Measurements from ENCODE around the gene RPA3.

RPA3 gene

GRCh38 chr7:7720750-7721621, 2.6 kb upstream of the RPA3 start:
- no peak for TF ChIP-seq POLR2A (IDR thresholded peaks at IDR 0.05; ENCODE audit: extremely low read depth, insufficient read length)
- no peak for TF ChIP-seq CTCF (IDR thresholded peaks at IDR 0.05; ENCODE audit: low read depth, low read length)
- TF ChIP-seq MYC (IDR thresholded peaks at IDR 0.05; ENCODE audit: low read depth, low read length): no peak
- TF ChIP-seq MAX (IDR thresholded peaks at IDR 0.05; ENCODE audit: low read depth, low read length): no peak
- no peak for DNase-seq (ENCODE audit: low read depth)
- no peak overlapping the region for H3K4me3 ChIP-seq (ENCODE audit: low read depth, low read length)

GRCh38 chr7:7720193-7720592, 1.8 kb upstream of the RPA3 start:
- no peak overlapping the region for H3K4me3 ChIP-seq (ENCODE audit: low read depth, low read length)
- no peak for DNase-seq (ENCODE audit: low read depth)
- no peak for TF ChIP-seq MYC (IDR thresholded peaks at IDR 0.05; ENCODE audit: low read depth, low read length)
- TF ChIP-seq POLR2A (IDR thresholded peaks at IDR 0.05; ENCODE audit: extremely low read depth, insufficient read length): no peak
- no peak for TF ChIP-seq CTCF (IDR thresholded peaks at IDR 0.05; ENCODE audit: low read depth, low read length)
- TF ChIP-seq MAX (IDR thresholded peaks at IDR 0.05; ENCODE audit: low read depth, low read length): no peak

- no peak for TF ChIP-seq CTCF (IDR thresholded peaks at IDR 0.05; ENCODE audit: low read depth, low read length)
- TF ChIP-seq POLR2A (IDR thresholded peaks at IDR 0.05; ENCODE audit: extremely low read depth, insufficient read length): no peak
- TF ChIP-seq MYC (IDR thresholded peaks at IDR 0.05; ENCODE audit: low read depth, low read length): peak; percentile 98
- TF ChIP-seq MAX (IDR thresholded peaks at IDR 0.05; ENCODE audit: low read depth, low read length): peak; percentile 98
- H3K4me3 ChIP-seq (ENCODE audit: low read depth, low read length): no peak overlapping the region
- peak; percentile 70 for DNase-seq (ENCODE audit: low read depth)
Measured at GRCh38 chr7:7719236-7719635, 829 bp upstream of the RPA3 start.

GRCh38 chr7:7713730-7714129, 4.7 kb downstream of the RPA3 start:
- TF ChIP-seq MAX (IDR thresholded peaks at IDR 0.05; ENCODE audit: low read depth, low read length): no peak
- no peak for TF ChIP-seq POLR2A (IDR thresholded peaks at IDR 0.05; ENCODE audit: extremely low read depth, insufficient read length)
- no peak for TF ChIP-seq CTCF (IDR thresholded peaks at IDR 0.05; ENCODE audit: low read depth, low read length)
- TF ChIP-seq MYC (IDR thresholded peaks at IDR 0.05; ENCODE audit: low read depth, low read length): no peak
- H3K4me3 ChIP-seq (ENCODE audit: low read depth, low read length): no peak overlapping the region
- DNase-seq (ENCODE audit: low read depth): no peak

GRCh38 chr7:7710469-7710868, 7.9 kb downstream of the RPA3 start:
- DNase-seq (ENCODE audit: low read depth): no peak
- no peak overlapping the region for H3K4me3 ChIP-seq (ENCODE audit: low read depth, low read length)
- TF ChIP-seq CTCF (IDR thresholded peaks at IDR 0.05; ENCODE audit: low read depth, low read length): no peak
- no peak for TF ChIP-seq POLR2A (IDR thresholded peaks at IDR 0.05; ENCODE audit: extremely low read depth, insufficient read length)
- no peak for TF ChIP-seq MAX (IDR thresholded peaks at IDR 0.05; ENCODE audit: low read depth, low read length)
- no peak for TF ChIP-seq MYC (IDR thresholded peaks at IDR 0.05; ENCODE audit: low read depth, low read length)
